IMR-90 (cell line): ENCODE data around the gene PRELID2. TPM values are rescaled to one million over a fixed set of nuclear protein-coding genes. Genes with fewer than 3 reads are reported as not detected.

Experiments
- ATAC-seq: fragments of 200-7000 bp; cut with Tn5 transposase; 2 replicates; pipeline ENCODE4 v1.9.1; 2020; ENCODE audit warnings: low read depth, mild to moderate bottlenecking, moderate library complexity
- BruUV-seq: library from RNA; stranded (reverse); fragments of 400-500 nt; replicated peaks from 2 replicates; lab custom pipeline; 2021; lab: Mats Ljungman, UMichigan
- CTCF ChIA-PET: fragments of 300-600 bp; formaldehyde crosslinking; extraction: SDS; loops from one replicate; lab custom pipeline; 2021; ENCODE audit warnings: antibody characterized with exemption; lab: Yijun Ruan, JAX
- POLR2A ChIA-PET: fragments of 300-600 bp; sonication (Branson Sonifier 250); formaldehyde crosslinking; loops from one replicate; lab custom pipeline; 2022; ENCODE audit warnings: antibody characterized with exemption; ENCODE audit not compliant: unreplicated experiment; lab: Charles Lee
- DNase-seq: peaks from one replicate; pipeline ENCODE4 v3.0.0; 2013
- H2AFZ ChIP-seq: replicated peaks from 2 replicates; pipeline ENCODE3; 2013; ENCODE audit warnings: low read length, mild to moderate bottlenecking; ENCODE audit not compliant: poor library complexity
- H2AK5ac ChIP-seq: 2 replicates; pipeline ENCODE4 v1.6.1; 2013; ENCODE audit warnings: low read depth, low read length, inconsistent platforms
- H2AK9ac ChIP-seq: replicated peaks from 2 replicates; pipeline ENCODE3; 2013; ENCODE audit warnings: mild to moderate bottlenecking, low read depth, low read length, moderate library complexity; ENCODE audit not compliant: poor library complexity
- H2BK120ac ChIP-seq: 2 replicates; pipeline ENCODE4 v1.6.1; 2013; ENCODE audit warnings: low read depth, low read length, inconsistent platforms
- H2BK15ac ChIP-seq: 3 replicates; pipeline ENCODE4 v1.6.1; 2013; ENCODE audit warnings: low read depth, low read length, inconsistent platforms
- H2BK20ac ChIP-seq: 2 replicates; pipeline ENCODE4 v1.6.1; 2013; ENCODE audit warnings: low read depth, mild to moderate bottlenecking, inconsistent platforms, low read length, moderate library complexity
- H2BK5ac ChIP-seq: 2 replicates; pipeline ENCODE4 v1.6.1; 2013; ENCODE audit warnings: mild to moderate bottlenecking, low read depth, low read length, inconsistent platforms; ENCODE audit not compliant: poor library complexity, severe bottlenecking
- H3K14ac ChIP-seq: replicated peaks from 2 replicates; pipeline ENCODE4 v1.6.1; 2013; ENCODE audit warnings: low read depth, low read length, inconsistent platforms
- H3K18ac ChIP-seq: 2 replicates; pipeline ENCODE4 v1.6.1; 2013; ENCODE audit warnings: low read depth, low read length, control low read depth
- H3K23ac ChIP-seq: 2 replicates; pipeline ENCODE4 v1.6.1; 2013; ENCODE audit warnings: low read depth, low read length, inconsistent platforms
- H3K27ac ChIP-seq: 2 replicates; pipeline ENCODE4 v1.5.1; 2013; ENCODE audit warnings: mild to moderate bottlenecking, control low read depth, low read length; ENCODE audit not compliant: insufficient read depth
- H3K27me3 ChIP-seq: 2 replicates; pipeline ENCODE4 v1.6.1; 2013; ENCODE audit warnings: low read length; ENCODE audit not compliant: control insufficient read depth, insufficient read depth
- H3K36me3 ChIP-seq: 2 replicates; pipeline ENCODE4 v1.6.1; 2013; ENCODE audit warnings: low read length, mixed read lengths; ENCODE audit not compliant: control insufficient read depth, insufficient read depth
- H3K4ac ChIP-seq: 2 replicates; pipeline ENCODE4 v1.6.1; 2013; ENCODE audit warnings: low read depth, low read length, inconsistent platforms
- H3K4me1 ChIP-seq: 2 replicates; pipeline ENCODE4 v1.6.1; 2013; ENCODE audit warnings: low read length, mixed read lengths; ENCODE audit not compliant: control insufficient read depth, insufficient read depth
- H3K4me2 ChIP-seq: 2 replicates; pipeline ENCODE4 v1.6.1; 2013; ENCODE audit warnings: low read depth, mild to moderate bottlenecking, control low read depth, low read length, moderate library complexity
- H3K4me3 ChIP-seq: 2 replicates; pipeline ENCODE4 v1.5.1; 2013; ENCODE audit warnings: low read depth, mild to moderate bottlenecking, control low read depth, low read length, moderate library complexity; ENCODE audit not compliant: insufficient read depth
- H3K56ac ChIP-seq: 2 replicates; pipeline ENCODE4 v1.6.1; 2013; ENCODE audit warnings: low read length, inconsistent platforms; ENCODE audit not compliant: insufficient read depth; ENCODE audit errors: extremely low read depth
- H3K79me1 ChIP-seq, 2 experiments: 2 replicates each; pipeline ENCODE4 v1.6.1; 2013; ENCODE audit warnings: low read length in 2 of 2, inconsistent platforms in 1 of 2, low read depth in 1 of 2
- H3K9ac ChIP-seq: 2 replicates; pipeline ENCODE4 v1.6.1; 2013; ENCODE audit warnings: low read depth, low read length, control low read depth
- H3K9me1 ChIP-seq: 2 replicates; pipeline ENCODE4 v1.6.1; 2013; ENCODE audit warnings: low read length, inconsistent platforms; ENCODE audit not compliant: insufficient read depth
- H3K9me3 ChIP-seq: 2 replicates; pipeline ENCODE4 v1.6.1; 2013; ENCODE audit warnings: low read length; ENCODE audit not compliant: control insufficient read depth, insufficient read depth
- H4K20me1 ChIP-seq: 2 replicates; pipeline ENCODE4 v1.6.1; 2013; ENCODE audit warnings: low read length, inconsistent platforms; ENCODE audit not compliant: insufficient read depth
- H4K5ac ChIP-seq: 2 replicates; pipeline ENCODE4 v1.6.1; 2013; ENCODE audit warnings: mild to moderate bottlenecking, low read depth, low read length, control low read depth
- H4K8ac ChIP-seq, 2 experiments: 2 replicates each; pipeline ENCODE4 v1.6.1; 2013; ENCODE audit warnings: low read depth in 2 of 2, low read length in 2 of 2, control low read depth in 1 of 2, inconsistent platforms in 1 of 2
- H4K91ac ChIP-seq: 2 replicates; pipeline ENCODE4 v1.6.1; 2013; ENCODE audit warnings: low read depth, low read length, inconsistent platforms; ENCODE audit not compliant: insufficient read depth
- CEBPB ChIP-seq: IDR thresholded peaks from 2 replicates; pipeline ENCODE4 v1.6.1; 2012; ENCODE audit warnings: low read depth, low read length, improper control_type of control experiment
- RFX5 ChIP-seq: IDR thresholded peaks from 2 replicates; pipeline ENCODE4 v1.8.0; 2012; ENCODE audit warnings: low read depth, mild to moderate bottlenecking, low read length, moderate library complexity
- WGBS, 2 experiments: methylation state at CpG; one replicate each; pipeline versions ENCODE4 v1.1.5 to v1.1.7; 2013; ENCODE audit warnings: missing lambda C conversion rate in 2 of 2; ENCODE audit not compliant: insufficient read length in 1 of 2; ENCODE audit errors: extremely low coverage in 2 of 2; 5-methylcytosine and 5-hydroxymethylcytosine counted together
- dilution Hi-C: fragments of 300-500 bp; cut with HindIII; formaldehyde crosslinking; loops from one replicate; pipeline ENCODE4 v1.14.3; 2018; ENCODE audit warnings: low sequenced_read_pairs; ENCODE audit not compliant: unreplicated experiment
- in situ Hi-C: fragments of 300-500 bp; cut with MboI; formaldehyde crosslinking; loops from 3 replicates; pipeline ENCODE4 v1.14.3; 2019; ENCODE audit warnings: low sequenced_read_pairs, inconsistent platforms, mixed read lengths
- intact Hi-C: fragments of 100-400 bp; cut with micrococcal nuclease; formaldehyde crosslinking; loops from 2 replicates; pipeline ENCODE4 v1.10.0; 2022
- polyA plus RNA-seq, 3 experiments: library from polyadenylated mRNA; depleted of rRNA; stranded (reverse); fragments of >200 nt; gene quantifications; 2 replicates each; pipeline ENCODE4 v1.2.3, GENCODE V29; 2012; ENCODE audit warnings: low replicate concordance in 1 of 3
- total RNA-seq: library from RNA; depleted of rRNA; stranded (reverse); fragments of >200 nt; gene quantifications from 2 replicates; pipeline ENCODE4 v1.2.3, GENCODE V29; 2012

The PRELID2 gene
- total and polyA plus RNA-seq, 2 of the 4 experiments (the other 2 are of a cell fraction): 4.9 to 8.6 TPM

DNA sequence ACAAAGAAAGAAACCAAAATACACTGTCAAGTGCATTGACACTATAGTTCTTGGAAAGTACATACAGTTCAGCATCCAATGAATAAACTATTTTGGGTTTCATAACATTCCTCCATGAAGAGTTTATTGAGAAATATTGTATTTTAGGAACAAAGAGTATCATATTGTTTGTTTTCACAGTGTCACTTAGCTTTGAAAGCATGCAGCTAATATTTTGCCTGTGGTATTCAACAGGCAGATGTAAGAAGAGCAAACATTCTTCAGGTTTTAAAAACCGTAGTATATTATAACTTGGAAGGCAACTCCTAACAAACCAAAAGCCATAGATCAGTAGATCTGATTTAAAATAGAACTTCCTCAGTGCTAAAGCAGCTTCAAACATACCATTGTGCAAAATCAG lies 4.5 kb downstream of the PRELID2 start:
- H2AK5ac ChIP-seq: no peak overlapping the region
- no peak overlapping the region for H3K14ac ChIP-seq
- peaks cover 14 to 16% of the 10 kb centered on the region in 2 experiments; a peak in 3 of 4 replicates for H3K79me1 ChIP-seq
- no peak overlapping the region for H2BK5ac ChIP-seq
- dilution Hi-C loops: no loop called here
- H4K20me1 ChIP-seq: no peaks in the 10 kb centered on the region; the same call in 1 of the 2 replicates
- H2BK120ac ChIP-seq: no peak overlapping the region
- H2BK15ac ChIP-seq: no peak overlapping the region
- H3K4me2 ChIP-seq: no peak overlapping the region; the same call in 1 of the 2 replicates
- in situ Hi-C loops: loop anchor here (5.0 to 10.0 kb wide), 2 partner anchors 224 to 1628 kb away; no protein-coding TSS in a partner anchor
- no peak overlapping the region for H2AK9ac ChIP-seq
- no peak overlapping the region for H2BK20ac ChIP-seq
- no peak overlapping the region for H4K5ac ChIP-seq
- no peak overlapping the region for H4K91ac ChIP-seq
- ChIA-PET CTCF (interaction anchor here (1.2 kb wide), 1 partner anchor 30 kb away, joined by 4 read pairs; no protein-coding TSS in a partner anchor), POLR2A (no interaction called here)
- no peak overlapping the region for H3K27ac ChIP-seq
- ATAC-seq (peak; percentile 40), DNase-seq (peak; percentile 81)
- H3K4me1 ChIP-seq: peaks cover 7% of the 10 kb centered on the region
- H3K27me3 ChIP-seq: no peaks in the 10 kb centered on the region
- no peaks in the 10 kb centered on the region for H3K36me3 ChIP-seq
- TF ChIP-seq RFX5 (no peak), CEBPB (peak; percentile 45)
- H3K4me3 ChIP-seq: no peak overlapping the region
- no TSS peak for BruUV-seq
- no CpG with 5 or more reads among the region's 1 CpG for WGBS, 2 experiments
- H3K9me3 ChIP-seq: no peaks in the 10 kb centered on the region
- intact Hi-C loops: loop anchor here (5.0 kb wide), 1 partner anchor 302 kb away; no protein-coding TSS in a partner anchor
- H3K9me1 ChIP-seq: peaks cover 3% of the 10 kb centered on the region; the same call in 1 of the 2 replicates
- no peak overlapping the region for H2AFZ ChIP-seq
- H3K18ac ChIP-seq: no peak overlapping the region
- H4K8ac ChIP-seq: no peak overlapping the region
- no peak overlapping the region for H3K9ac ChIP-seq
- no peak overlapping the region for H3K23ac ChIP-seq
- no peak overlapping the region for H3K56ac ChIP-seq
- no peak overlapping the region for H3K4ac ChIP-seq
